Kidney epithelial cell (primary cell): ENCODE measurements around the gene CDKN2B-AS1. TPM values are rescaled to one million over a fixed set of nuclear protein-coding genes. Genes with fewer than 3 reads are reported as not detected.

Experiments
- DNase-seq: peaks from one replicate; pipeline ENCODE4 v3.0.0-alpha.2; 2010; ENCODE audit warnings: low read depth
- H3K27me3 ChIP-seq: 2 replicates; pipeline ENCODE4 v1.6.0; 2011; ENCODE audit warnings: low read length; ENCODE audit not compliant: control insufficient read depth, insufficient read depth
- H3K36me3 ChIP-seq: 2 replicates; pipeline ENCODE4 v1.5.1; 2011; ENCODE audit warnings: low read length; ENCODE audit not compliant: control insufficient read depth, insufficient read depth
- H3K4me3 ChIP-seq: 2 replicates; pipeline ENCODE4 v1.5.1; 2011; ENCODE audit warnings: low read depth, mild to moderate bottlenecking, control low read depth, low read length
- total RNA-seq: library from RNA; depleted of rRNA; stranded (reverse); fragments of >200 nt; gene quantifications from 2 replicates; pipeline ENCODE4 v1.2.3, GENCODE V29; 2015
- TF ChIP-seq, protein P1 (sequence below): IDR thresholded peaks from 2 replicates; pipeline ENCODE4 v1.5.1; 2011; ENCODE audit warnings: mild to moderate bottlenecking, moderate library complexity, low read length, control low read depth, inconsistent platforms; ENCODE audit not compliant: insufficient read depth, poor library complexity, severe bottlenecking

The CDKN2B-AS1 gene
- total RNA-seq, 1 donor from 2014 or later: 0.04 TPM

DNA sequence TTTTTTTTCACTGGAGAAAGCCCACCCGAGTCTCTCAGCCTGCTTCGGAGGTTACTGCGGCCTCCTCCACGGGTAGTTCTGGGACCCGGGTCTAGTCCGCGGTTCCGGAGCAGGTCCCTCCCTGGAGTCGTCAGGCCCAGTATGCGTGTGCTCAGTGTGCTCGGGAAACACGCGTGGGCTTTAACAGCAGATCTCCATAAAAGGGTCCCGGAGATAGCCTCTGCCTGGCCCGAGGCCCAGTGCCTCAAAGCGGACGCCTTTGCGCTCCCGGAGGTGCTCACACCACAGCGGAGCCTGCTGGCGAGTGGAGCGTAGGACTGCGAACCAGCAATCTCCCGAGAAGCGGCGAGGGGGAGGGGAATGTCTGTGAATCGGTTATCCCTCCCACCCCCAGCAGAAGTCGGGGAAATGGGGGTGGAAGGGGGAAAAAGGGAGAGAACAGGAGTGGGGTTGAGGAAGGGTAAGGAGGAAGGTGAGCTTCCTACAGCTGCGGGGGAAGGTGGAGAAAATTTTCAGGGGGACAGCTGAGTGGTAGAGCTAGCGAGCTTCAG, 29.1 kb upstream of the CDKN2B-AS1 start:
- Histone ChIP-seq H3K27me3 (peaks cover 44% of the 10 kb centered on the region), H3K36me3 (no peaks in the 10 kb centered on the region), H3K4me3 (peak overlapping the region; percentile 34)
- TF ChIP-seq, protein P1, sequence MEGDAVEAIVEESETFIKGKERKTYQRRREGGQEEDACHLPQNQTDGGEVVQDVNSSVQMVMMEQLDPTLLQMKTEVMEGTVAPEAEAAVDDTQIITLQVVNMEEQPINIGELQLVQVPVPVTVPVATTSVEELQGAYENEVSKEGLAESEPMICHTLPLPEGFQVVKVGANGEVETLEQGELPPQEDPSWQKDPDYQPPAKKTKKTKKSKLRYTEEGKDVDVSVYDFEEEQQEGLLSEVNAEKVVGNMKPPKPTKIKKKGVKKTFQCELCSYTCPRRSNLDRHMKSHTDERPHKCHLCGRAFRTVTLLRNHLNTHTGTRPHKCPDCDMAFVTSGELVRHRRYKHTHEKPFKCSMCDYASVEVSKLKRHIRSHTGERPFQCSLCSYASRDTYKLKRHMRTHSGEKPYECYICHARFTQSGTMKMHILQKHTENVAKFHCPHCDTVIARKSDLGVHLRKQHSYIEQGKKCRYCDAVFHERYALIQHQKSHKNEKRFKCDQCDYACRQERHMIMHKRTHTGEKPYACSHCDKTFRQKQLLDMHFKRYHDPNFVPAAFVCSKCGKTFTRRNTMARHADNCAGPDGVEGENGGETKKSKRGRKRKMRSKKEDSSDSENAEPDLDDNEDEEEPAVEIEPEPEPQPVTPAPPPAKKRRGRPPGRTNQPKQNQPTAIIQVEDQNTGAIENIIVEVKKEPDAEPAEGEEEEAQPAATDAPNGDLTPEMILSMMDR: peak; percentile 78
- DNase-seq: no peak

DNA sequence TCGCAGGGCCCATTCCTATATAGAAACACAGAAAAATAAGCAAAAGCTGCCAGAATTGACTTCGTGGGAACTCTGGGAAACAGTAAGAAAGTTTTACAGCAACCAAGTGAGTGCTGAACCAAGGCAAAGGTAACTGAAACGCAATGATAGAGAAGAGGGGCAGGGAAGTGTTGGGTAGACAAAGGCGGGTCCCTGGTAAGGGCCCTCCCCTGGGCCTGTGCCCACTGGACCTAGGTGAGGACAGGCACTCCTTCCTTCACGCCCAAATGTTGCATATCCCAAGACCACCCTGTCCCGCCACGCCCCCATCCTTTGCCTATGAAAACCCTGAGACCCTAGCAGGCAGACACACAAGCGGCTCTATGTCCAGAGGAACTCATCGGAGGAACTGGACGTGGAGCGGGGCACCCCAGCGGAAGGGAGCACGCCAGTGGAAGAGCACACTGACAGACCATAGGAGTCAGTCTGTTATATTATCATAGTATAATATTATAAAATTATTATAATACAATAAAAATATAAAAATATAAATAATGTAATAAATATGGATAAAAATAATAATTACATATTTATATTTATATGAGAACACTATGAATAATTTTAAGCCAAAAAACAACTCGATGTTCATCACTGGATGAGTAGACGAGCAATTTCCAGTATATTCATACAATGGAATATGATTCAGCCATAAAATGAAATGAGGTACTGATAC, 28.3 kb upstream of the CDKN2B-AS1 start:
- DNase-seq: no peak
- Histone ChIP-seq H3K4me3 (no peak overlapping the region), H3K27me3 (peaks cover 52% of the 10 kb centered on the region), H3K36me3 (no peaks in the 10 kb centered on the region)
- TF ChIP-seq, protein P1: no peak

DNA sequence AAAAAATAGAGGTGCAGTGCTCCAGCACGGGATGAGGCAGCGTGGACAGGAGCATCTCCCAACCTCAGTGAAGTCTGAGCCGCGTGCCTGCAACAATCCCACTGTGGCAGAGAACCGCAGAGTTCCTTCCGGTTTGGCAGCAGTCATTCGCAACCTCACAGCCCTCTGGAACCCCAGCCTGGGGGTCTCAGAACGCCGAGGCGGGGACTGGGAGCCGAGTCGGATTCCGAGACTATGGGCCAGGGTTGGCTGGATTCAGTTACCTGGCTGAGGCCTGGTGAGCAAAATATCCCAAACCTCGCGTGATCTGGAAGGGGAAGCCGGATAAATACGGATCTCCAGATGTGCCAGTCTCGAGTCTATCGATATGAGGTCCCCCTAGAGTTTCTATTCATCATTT, 27.4 kb upstream of the CDKN2B-AS1 start:
- H3K27me3 ChIP-seq: peaks cover 52% of the 10 kb centered on the region
- H3K4me3 ChIP-seq: no peak overlapping the region

DNA sequence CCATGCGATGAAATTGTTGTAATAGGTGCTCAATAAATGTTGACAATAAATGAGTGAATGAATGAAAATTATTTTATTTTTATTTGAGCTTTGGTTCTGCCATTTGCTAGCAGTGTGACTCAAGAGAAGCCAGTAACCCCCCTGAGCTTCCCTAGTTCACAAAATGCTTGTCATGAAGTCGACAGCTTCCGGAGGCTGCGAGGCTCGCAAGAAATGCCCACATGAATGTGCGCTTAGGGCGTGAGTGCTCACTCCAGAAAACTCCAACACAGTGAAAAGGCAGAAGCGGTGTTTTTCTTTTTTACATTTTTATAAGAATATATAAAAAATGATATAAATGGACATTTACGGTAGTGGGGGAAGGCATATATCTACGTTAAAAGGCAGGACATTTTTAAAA, 26.9 kb upstream of the CDKN2B-AS1 start:
- Histone ChIP-seq H3K4me3 (no peak overlapping the region), H3K27me3 (peaks cover 57% of the 10 kb centered on the region), H3K36me3 (no peaks in the 10 kb centered on the region)
- DNase-seq: no peak
- TF ChIP-seq, protein P1: no peak

More for the DNA sequence above, 27.4 kb upstream of the CDKN2B-AS1 start:
- no peak for DNase-seq
- TF ChIP-seq, protein P1: no peak
- H3K36me3 ChIP-seq: no peaks in the 10 kb centered on the region

DNA sequence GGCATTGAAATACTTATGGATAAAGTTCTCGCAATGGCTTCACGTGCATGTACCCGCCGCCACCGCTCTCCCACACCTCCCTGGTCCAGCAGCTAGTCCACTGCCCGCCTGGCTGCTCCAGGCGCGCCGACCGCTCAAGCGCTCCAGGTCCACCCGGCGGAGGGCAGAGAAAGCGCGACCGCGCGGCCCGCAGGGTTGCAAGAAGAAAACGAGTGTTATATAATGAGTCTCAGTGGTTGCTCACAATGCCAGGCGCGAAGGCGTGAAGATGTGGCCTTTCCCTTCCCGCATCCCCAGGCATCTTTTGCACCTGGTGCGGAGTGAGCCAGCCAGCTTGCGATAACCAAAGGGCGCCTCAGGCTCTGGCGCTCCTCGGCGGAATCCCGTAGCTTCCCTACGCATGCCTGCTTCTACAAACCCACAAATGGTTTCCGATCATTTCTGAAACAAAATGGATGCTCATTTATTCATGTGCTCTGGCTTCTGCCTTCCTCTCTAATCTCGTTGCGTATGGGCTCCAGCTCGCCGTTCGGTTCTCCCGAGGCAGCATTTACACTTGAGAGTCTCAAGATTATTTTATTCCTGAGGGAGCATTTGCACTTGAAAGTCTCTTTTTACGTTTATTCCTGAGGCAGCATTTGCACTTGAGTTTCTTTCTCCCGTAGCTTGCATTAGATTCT, 26.1 kb upstream of the CDKN2B-AS1 start:
- no peak for DNase-seq
- peaks cover 60% of the 10 kb centered on the region for H3K27me3 ChIP-seq
- H3K4me3 ChIP-seq: no peak overlapping the region
- H3K36me3 ChIP-seq: no peaks in the 10 kb centered on the region
- TF ChIP-seq, protein P1: no peak
